OCI-LY7 (cell line): ENCODE results near the gene CHI3L2.

Experiments used
- CTCF ChIP-seq: fragments of 200-600 bp; sonication (generic); conservative IDR thresholded peaks from 2 replicates; pipeline ENCODE4 v1.5.1; 2014; ENCODE audit warnings: mild to moderate bottlenecking, antibody characterized with exemption, low read length, moderate library complexity, mixed read lengths
- EZH2phosphoT487 ChIP-seq: fragments of 200-600 bp; sonication (generic); IDR thresholded peaks from 2 replicates; pipeline ENCODE4 v1.6.1; 2018; ENCODE audit warnings: low read depth, borderline replicate concordance, mild to moderate bottlenecking, mixed run types, antibody characterized with exemption, low read length, moderate library complexity, mixed read lengths

DNA sequence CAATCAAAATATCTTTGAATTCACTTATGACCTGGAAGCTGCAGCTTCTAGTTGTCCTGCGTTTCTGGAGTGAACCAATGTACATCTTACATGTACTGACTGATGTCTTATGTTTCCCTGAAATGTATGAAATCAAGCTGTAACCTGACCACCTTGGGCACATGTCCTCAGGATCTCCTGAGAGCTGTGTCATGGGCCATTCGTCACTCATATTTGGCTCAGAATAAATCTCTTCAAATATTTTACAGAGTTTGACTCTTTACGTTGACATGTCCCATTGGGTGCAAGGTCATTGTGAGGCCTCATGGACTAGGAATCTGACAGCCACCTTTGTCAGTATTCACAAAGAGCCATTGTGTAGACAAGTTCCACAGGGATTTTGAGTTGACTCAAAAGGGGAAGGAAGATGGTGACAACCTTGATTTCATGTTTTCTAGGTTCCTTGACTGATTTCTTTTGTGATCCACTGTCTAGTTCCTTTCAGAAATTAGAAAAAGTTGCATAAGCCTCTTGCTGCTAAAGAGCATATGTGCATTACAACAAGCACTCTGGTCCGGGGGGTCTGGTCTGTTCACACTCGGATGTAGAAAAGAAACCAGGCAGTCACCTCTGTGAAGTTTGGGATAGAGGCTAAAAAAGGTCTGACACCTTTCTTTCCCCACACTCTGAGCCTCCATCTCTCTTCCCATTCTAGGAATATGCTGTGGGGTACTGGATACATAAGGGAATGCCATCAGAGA, 10.7 kb downstream of the CHI3L2 start:
- TF ChIP-seq CTCF: no peak
- no peak for TF ChIP-seq EZH2phosphoT487
